Heart left ventricle (tissue), 13 donors: ENCODE measurements around the gene OR6F1.

Experiments used
- CTCF ChIP-seq, 12 donors: fragments of 200-600 bp; sonication (generic) in 4 of 12; IDR thresholded peaks; one replicate each; pipeline versions ENCODE4 v1.5.0 to v1.8.0; 2018 to 2022; ENCODE audit warnings: antibody characterized with exemption in 12 of 12, mild to moderate bottlenecking in 5 of 12
- POLR2A ChIP-seq, 2 donors: fragments of 450-650 bp; IDR thresholded peaks; one replicate each; pipeline ENCODE4 v1.6.1; 2017; ENCODE audit warnings: antibody characterized with exemption in 2 of 2, mild to moderate bottlenecking in 2 of 2, moderate library complexity in 2 of 2
- donor health status: ischemic (EF 13 %, LVEDD 7.1; RV severe dilation, severe dysfunction).
- donor health status: DM: no; HTN: yes; CAD: no.
- donor health status: DM: no; HTN: no; CAD: no.
- donor health status: ischemic (EF 25% LVEDD 6.9; RV normal size, moderate dysfunction).
- donor health status: ischemic (EF 25% LVEDD 5.7; RV mildly dilated, moderate dysfunction).
- donor health status: ischemic (EF 35%, LVEDD 5.7; RV mildly dilated, moderate dysfunction).
- donor health status: nonischemic (EF 11% LVEDD 7.7; RV severe dilation, severe dysfunction).
- donor health status: DM: yes; HTN: yes; CAD: no.
- donor health status: PGD.
- donor health status: ischemic (EF 29% LVEDD 5.4; RV normal size, mild dysfunction).
- donor health status: nonischemic (EF 23%, LVEDD 6.1; RV moderate dilation, normal function).

GRCh38 chr1:247740721-247741120 lies 24.3 kb upstream of the OR6F1 start:
- no peak for TF ChIP-seq POLR2A (IDR thresholded peaks at IDR 0.05)
- TF ChIP-seq CTCF (IDR thresholded peaks at IDR 0.05): no peak
